Left ventricle myocardium inferior (tissue), 1 donor: Measurements from ENCODE around the gene PTGDR2. TPM values are rescaled to one million over a fixed set of nuclear protein-coding genes. Genes with fewer than 3 reads are reported as not detected.

Experiments used
- DNase-seq: peaks from one replicate; pipeline ENCODE4 v3.0.0-alpha.2; 2020
- H3K27ac ChIP-seq: fragments of 200-600 bp; replicated peaks from 2 replicates; pipeline ENCODE4 v1.8.0; 2021
- H3K27me3 ChIP-seq: fragments of 200-600 bp; 2 replicates; pipeline ENCODE4 v1.8.0; 2021; ENCODE audit warnings: low read depth
- H3K36me3 ChIP-seq: fragments of 200-600 bp; 2 replicates; pipeline ENCODE4 v1.8.0; 2021
- H3K4me1 ChIP-seq: fragments of 200-600 bp; 2 replicates; pipeline ENCODE4 v1.8.0; 2021
- H3K4me3 ChIP-seq: fragments of 200-600 bp; 2 replicates; pipeline ENCODE4 v1.8.0; 2021; ENCODE audit warnings: mild to moderate bottlenecking, moderate library complexity
- H3K9me3 ChIP-seq: fragments of 200-600 bp; replicated peaks from 2 replicates; pipeline ENCODE4 v1.8.0; 2021
- CTCF ChIP-seq: fragments of 200-600 bp; IDR thresholded peaks from 2 replicates; pipeline ENCODE4 v1.8.0; 2021; ENCODE audit warnings: antibody characterized with exemption, mild to moderate bottlenecking, borderline replicate concordance
- intact Hi-C: fragments of 100-400 bp; cut with micrococcal nuclease; formaldehyde crosslinking; loops from one replicate; pipeline ENCODE4 v1.11.0; 2022
- total RNA-seq: library from RNA; stranded (reverse); fragmentation: NEBNext Ultra II Directional; extraction: Animal tissue kit (Norgen Biotek cat#: 25700); gene quantifications from one replicate; pipeline ENCODE4 v1.2.1, GENCODE V29; 2021
- donor health status: DM: no; HTN: yes; CAD: no; lungs with severe emphysema.

Gene PTGDR2
- total RNA-seq, 1 donor from 2014 or later = 2.3 TPM

DNA sequence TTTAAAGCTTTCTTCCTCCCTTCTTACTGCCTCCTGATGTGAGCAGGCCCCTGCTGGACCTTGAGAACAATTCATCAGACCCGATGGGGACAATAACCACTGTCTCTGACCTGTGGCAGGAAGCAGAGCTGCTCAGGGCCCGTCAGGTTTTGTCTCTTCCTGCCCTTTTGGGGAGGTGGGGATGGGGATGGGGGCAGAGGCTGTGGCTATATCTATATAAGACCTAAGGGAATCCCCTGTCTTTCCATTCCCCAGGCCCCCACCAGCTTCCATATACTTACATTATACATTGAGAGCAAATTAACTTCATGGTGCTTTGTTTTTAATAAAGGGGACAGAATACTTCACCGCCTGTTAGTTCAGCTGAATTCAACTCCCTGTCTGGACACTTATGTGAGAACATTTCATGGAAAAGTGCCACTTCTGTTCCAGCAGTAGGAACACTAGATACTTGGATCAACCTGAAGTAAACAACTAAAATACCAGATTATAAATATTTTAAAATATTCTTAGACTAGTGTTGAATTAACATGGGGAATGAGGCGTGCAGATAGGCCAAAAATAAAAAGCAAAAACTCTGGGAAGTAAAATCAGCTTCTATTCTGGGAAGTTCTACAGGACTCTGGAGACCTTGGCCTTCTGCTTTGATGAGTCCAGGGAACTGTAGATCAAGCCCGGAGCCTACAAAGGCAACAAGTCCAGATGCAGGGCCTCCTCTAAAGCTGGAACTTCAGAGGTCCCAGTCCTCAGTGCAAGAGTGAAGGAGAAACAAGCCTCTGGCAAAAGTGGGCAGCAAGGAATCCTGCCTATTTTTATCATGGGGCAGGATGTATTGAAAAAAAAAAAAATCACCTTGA is 22.7 kb upstream of the PTGDR2 start:
- H3K27ac ChIP-seq = peak overlapping the region; percentile 84
- peaks cover 20% of the 10 kb centered on the region for H3K36me3 ChIP-seq
- DNase-seq = no peak
- H3K9me3 ChIP-seq = no peaks in the 10 kb centered on the region
- no peaks in the 10 kb centered on the region for H3K27me3 ChIP-seq
- no peak overlapping the region for H3K4me3 ChIP-seq
- intact Hi-C loops = no loop called here
- H3K4me1 ChIP-seq = peaks cover 42% of the 10 kb centered on the region
- TF ChIP-seq CTCF = no peak

DNA sequence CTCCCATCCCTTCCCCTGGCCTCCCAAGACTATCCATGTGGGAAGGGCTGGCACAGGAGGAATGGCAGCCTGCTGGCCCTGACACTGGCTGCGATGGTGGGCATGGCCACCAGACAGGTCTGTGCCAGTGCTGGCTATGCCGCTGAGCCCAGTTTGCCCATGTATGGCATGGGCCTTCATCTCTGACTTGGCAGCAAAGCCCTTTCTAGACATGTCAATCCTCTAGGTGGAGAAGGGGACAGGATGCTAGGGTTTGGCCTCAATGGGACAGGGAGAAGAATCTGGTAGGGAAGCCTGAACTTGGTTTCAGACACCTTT is 20.4 kb upstream of the PTGDR2 start:
- peak overlapping the region; percentile 84 for H3K27ac ChIP-seq
- H3K36me3 ChIP-seq = peaks cover 13% of the 10 kb centered on the region
- no peak for TF ChIP-seq CTCF
- intact Hi-C loops = no loop called here
- no peak overlapping the region for H3K4me3 ChIP-seq
- H3K9me3 ChIP-seq = no peaks in the 10 kb centered on the region
- H3K27me3 ChIP-seq = no peaks in the 10 kb centered on the region
- peaks cover 65% of the 10 kb centered on the region for H3K4me1 ChIP-seq
- no peak for DNase-seq

DNA sequence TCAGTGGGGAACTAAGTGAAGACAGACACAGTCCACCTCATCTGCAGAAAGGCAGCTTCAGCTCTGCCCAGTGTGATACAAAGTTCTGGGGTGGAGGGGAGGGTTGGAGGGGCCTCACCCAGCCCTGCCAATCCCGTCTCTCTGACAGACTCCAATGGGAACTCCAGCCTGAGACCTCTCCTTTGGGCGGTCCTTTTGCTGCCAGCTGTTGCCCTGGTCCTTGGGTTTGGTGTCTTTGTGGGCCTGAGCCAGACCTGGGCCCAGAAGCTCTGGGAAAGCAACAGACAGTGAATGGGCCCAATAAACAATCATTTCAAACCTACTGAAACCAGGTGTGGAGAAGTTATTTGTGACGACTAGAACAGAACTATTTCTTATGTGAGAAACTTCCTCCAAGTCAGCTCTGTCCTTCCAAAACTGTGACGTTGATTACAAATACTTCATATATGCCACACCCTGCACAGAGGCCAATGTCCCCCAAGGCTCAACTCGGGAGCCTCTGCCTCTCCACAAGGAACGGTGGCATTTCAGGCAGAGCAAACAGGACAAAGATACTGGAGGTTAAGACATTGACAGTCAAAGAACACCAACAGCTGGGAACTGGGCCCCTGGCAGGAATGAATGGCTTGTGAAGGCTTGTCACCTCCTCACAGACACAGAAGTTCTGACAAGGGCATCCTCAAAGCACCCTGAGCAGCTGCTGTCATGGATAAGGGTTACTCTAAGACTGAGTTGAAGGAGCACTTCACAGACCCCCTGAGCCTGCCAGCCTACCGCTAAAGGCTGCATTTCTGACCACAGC is 19.8 kb upstream of the PTGDR2 start:
- Histone ChIP-seq H3K4me3 (no peak overlapping the region), H3K27ac (peak overlapping the region; percentile 84), H3K36me3 (peaks cover 8% of the 10 kb centered on the region), H3K9me3 (no peaks in the 10 kb centered on the region), H3K4me1 (peaks cover 71% of the 10 kb centered on the region), H3K27me3 (no peaks in the 10 kb centered on the region)
- DNase-seq = no peak
- intact Hi-C loops = no loop called here
- TF ChIP-seq CTCF = no peak

- peaks cover 75% of the 10 kb centered on the region for H3K4me1 ChIP-seq
- no peak overlapping the region for H3K27ac ChIP-seq
These were observed 18.9 kb upstream of the PTGDR2 start for GRCh38 chr11:60874421-60875365.

More at GRCh38 chr11:60874421-60875365, 18.9 kb upstream of the PTGDR2 start:
- no peaks in the 10 kb centered on the region for H3K9me3 ChIP-seq
- no peak for TF ChIP-seq CTCF
- no peaks in the 10 kb centered on the region for H3K36me3 ChIP-seq
- intact Hi-C loops = no loop called here
- H3K4me3 ChIP-seq = no peak overlapping the region
- DNase-seq = no peak
- no peaks in the 10 kb centered on the region for H3K27me3 ChIP-seq
